Naive thymus-derived CD8-positive, alpha-beta T cell (primary cell): ENCODE results near the gene TIMM10B. TPM values are rescaled to one million over a fixed set of nuclear protein-coding genes. Genes with fewer than 3 reads are reported as not detected.

ENCODE experiments used
- ATAC-seq, 2 donors: fragments of 150-1000 bp; cut with Tn5 transposase in 1 of 2; sonication (Bioruptor Pico), chemical (Tn5 transposase) in 1 of 2; 1 replicate in 1 of 2; 2 replicates in 1 of 2; pipeline ENCODE4 v1.10.0; 2021; ENCODE audit warnings: mild to moderate bottlenecking in 2 of 2, moderate library complexity in 2 of 2
- POLR2A ChIA-PET: fragments of 350-600 bp; sonication (Branson Sonifier 250); formaldehyde crosslinking; loops from one replicate; lab custom pipeline; 2021; ENCODE audit warnings: antibody characterized with exemption; lab: Charles Lee
- DNase-seq, 10 donors: peaks; one replicate each; pipeline versions ENCODE4 v3.0.0 to v3.0.0-alpha.2; 2020 to 2022
- H3K27ac Mint-ChIP-seq, 10 donors: one replicate each; pipeline ENCODE4 v1.8.0; 2020 to 2022; ENCODE audit warnings: mild to moderate bottlenecking in 10 of 10, mixed read lengths in 10 of 10, moderate library complexity in 4 of 10, inconsistent platforms in 1 of 10
- H3K27me3 Mint-ChIP-seq, 5 donors: one replicate each; pipeline ENCODE4 v1.8.0; 2021 to 2022; ENCODE audit warnings: mixed read lengths in 5 of 5
- H3K36me3 Mint-ChIP-seq, 3 donors: one replicate each; pipeline ENCODE4 v1.8.0; 2020 to 2022; ENCODE audit warnings: mixed read lengths in 3 of 3, mild to moderate bottlenecking in 2 of 3, inconsistent platforms in 1 of 3
- H3K4me1 Mint-ChIP-seq, 4 donors: one replicate each; pipeline ENCODE4 v1.8.0; 2021 to 2022; ENCODE audit warnings: mixed read lengths in 4 of 4
- H3K4me3 Mint-ChIP-seq, 10 donors: one replicate each; pipeline ENCODE4 v1.8.0; 2020 to 2022; ENCODE audit warnings: mild to moderate bottlenecking in 10 of 10, mixed read lengths in 10 of 10, moderate library complexity in 6 of 10, inconsistent platforms in 1 of 10
- H3K9me3 Mint-ChIP-seq, 9 donors: one replicate each; pipeline ENCODE4 v1.8.0; 2020 to 2022; ENCODE audit warnings: mixed read lengths in 9 of 9, mild to moderate bottlenecking in 3 of 9, inconsistent platforms in 1 of 9, moderate library complexity in 1 of 9
- polyA plus RNA-seq, 3 donors: library from polyadenylated mRNA; unstranded; fragments of 300-500 nt; fragmentation: Illumina TruSeq; gene quantifications; one replicate each; pipeline ENCODE4 v1.2.3, GENCODE V29; 2021
- total RNA-seq, 8 experiments: library from RNA in 2 of 8; stranded (reverse) in 2 of 8; gene quantifications; one replicate each; pipeline ENCODE4 v1.2.3 and lab custom pipeline; 2021 to 2026

The TIMM10B gene, protein sequence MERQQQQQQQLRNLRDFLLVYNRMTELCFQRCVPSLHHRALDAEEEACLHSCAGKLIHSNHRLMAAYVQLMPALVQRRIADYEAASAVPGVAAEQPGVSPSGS
- total RNA-seq: 10 to 100 TPM; 69.2 to 71.5 TPM
- polyA plus RNA-seq: 10 to 100 TPM; 30.5 to 42.7 (median 30.9) TPM
- 54.3 to 67.7 (median 64.0) reads per million in 6 experiments for total RNA-seq (lab: John Stamatoyannopoulos, UW)

DNA sequence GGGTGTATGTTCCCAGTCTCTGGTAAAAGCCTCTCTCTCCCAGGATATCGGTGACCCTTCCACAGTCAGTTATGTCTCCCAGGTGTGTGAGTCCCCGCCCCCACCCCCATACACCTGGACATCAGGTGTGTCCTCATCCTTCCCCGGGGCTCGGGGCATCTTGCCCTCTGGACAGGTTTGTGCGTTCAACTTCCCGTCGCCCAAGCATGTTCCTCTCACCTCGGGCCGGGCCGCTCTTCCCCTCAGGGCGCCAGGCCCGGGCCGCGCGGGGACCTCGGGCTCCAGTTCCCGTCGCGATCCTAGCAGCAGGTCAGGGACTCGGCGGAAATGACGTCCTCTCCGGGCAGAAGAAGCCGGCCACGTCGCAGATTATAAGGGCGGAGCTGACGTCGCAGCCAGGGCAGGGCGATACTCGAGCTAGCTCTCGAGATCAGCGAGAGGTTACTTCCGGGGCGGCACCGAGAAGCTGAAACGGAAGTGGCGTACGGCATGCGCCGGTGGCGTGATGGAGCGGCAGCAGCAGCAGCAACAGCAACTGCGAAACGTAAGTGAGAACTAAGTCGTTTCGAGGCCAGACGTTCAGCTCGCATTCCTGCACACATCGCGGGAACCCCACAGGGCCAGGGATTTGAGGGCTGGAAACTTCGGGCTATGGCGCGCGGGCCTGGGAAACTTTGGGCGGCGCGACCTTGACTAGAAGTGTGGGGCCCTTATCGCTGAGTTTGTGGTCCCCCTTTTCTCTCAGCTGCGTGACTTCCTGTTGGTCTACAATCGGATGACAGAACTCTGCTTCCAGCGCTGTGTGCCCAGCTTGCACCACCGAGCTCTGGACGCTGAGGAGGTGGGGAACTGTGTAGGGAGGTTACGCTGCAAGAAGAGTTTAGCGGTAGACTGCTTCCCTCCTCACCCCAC is at the start of gene TIMM10B, which contains the start of gene ARFIP2:
TIMM10B (plus strand) TSS at position 490 of the 912 bp plus-strand sequence; CDS start at position 506, 16 bp downstream.
ARFIP2 (minus strand) TSS at position 320 of the 912 bp plus-strand sequence. CDS start 910 bp downstream, outside the sequence.
- Mint-ChIP-seq H3K27me3 (no peaks in the 10 kb centered on the region), H3K27ac (peak within 1 kb of the TSS; percentile 96 to 99 (median 99)), H3K36me3 (peaks cover 0 to 19% (median 0%) of the 10 kb centered on the region in 3 donors), H3K4me3 (peak within 1 kb of the TSS; percentile 93 to 99 (median 96)), H3K4me1 (peaks cover 26 to 46% (median 43%) of the 10 kb centered on the region in 4 donors), H3K9me3 (no peaks in the 10 kb centered on the region)
- peak; percentile 95 to 96 for ATAC-seq
- peak; percentile 87 to 98 (median 96) for DNase-seq
- POLR2A ChIA-PET: interaction anchor here (0.6 to 2.1 kb wide), 25 partner anchors 8 to 266 kb away, joined by 3 to 22 read pairs (median 5); partner anchors contain the start of genes APBB1, ILK, MRPL17 and RRP8

DNA sequence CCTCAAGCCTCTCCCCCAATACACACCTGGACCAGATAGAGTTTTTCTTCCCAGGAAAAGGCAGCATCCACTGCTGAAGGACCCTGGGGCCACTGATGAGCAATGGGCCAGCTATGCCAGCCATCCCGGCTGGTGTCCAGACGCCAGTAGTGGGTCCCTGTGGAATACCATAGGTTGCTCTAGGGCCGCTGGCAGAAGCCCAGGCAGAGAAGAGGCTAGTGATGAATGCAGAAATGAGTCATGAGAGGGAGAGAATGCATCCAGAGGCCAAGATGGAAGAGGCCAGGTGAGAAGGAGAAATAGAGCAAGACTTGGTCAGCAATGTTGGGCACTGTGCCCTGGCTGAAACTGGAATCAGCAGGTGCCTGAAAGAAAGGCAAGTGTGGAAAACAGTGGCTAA is 49.4 kb upstream of the TIMM10B start:
- no peaks in the 10 kb centered on the region for H3K27me3 Mint-ChIP-seq
- H3K36me3 Mint-ChIP-seq: no peaks in the 10 kb centered on the region
- H3K27ac Mint-ChIP-seq: no peak overlapping the region
- no peak overlapping the region for H3K4me3 Mint-ChIP-seq
- POLR2A ChIA-PET: no interaction called here
- H3K9me3 Mint-ChIP-seq: no peaks in the 10 kb centered on the region
- DNase-seq (no peak), ATAC-seq (no peak)
- peaks cover 2 to 7% (median 5%) of the 10 kb centered on the region in 4 donors for H3K4me1 Mint-ChIP-seq

DNA sequence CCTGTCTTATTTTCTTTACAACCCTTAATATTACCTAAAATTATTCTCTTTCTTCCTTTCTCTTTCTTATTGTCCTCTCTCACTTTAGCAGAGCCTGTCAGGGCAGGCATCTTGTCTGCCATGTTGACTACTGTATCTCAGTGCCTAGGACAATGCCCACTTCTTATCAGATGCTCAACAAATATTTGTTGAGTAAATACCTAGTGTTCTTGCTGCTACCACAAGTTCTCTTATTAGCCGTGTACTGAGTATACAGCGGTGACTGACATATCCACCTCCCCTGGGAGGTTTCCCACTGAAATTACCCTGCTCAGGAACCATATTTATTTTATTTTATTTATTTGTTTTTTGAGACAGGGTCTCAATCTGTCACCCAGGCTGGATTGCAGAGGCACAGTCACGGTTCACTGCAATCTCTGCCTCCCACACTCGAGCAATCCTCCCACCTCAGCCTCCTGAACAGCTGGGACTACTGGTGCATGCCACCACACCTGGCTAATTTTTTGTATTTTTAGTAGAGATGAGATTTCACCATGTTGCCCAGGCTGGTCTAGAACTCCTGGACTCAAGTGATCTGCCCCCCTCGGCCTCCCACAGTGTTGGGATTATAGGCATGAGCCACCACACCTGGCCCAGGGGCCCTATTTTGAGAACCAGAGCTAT is 47.2 kb upstream of the TIMM10B start:
- ATAC-seq: no peak
- no peak for DNase-seq
- H3K36me3 Mint-ChIP-seq: no peaks in the 10 kb centered on the region
- H3K4me3 Mint-ChIP-seq: no peak overlapping the region
- peaks cover 2 to 7% (median 5%) of the 10 kb centered on the region in 4 donors for H3K4me1 Mint-ChIP-seq
- peak overlapping the region in 1 of 10 donors; percentile 5 for H3K27ac Mint-ChIP-seq
- no peaks in the 10 kb centered on the region for H3K9me3 Mint-ChIP-seq
- H3K27me3 Mint-ChIP-seq: no peaks in the 10 kb centered on the region
- POLR2A ChIA-PET: no interaction called here

DNA sequence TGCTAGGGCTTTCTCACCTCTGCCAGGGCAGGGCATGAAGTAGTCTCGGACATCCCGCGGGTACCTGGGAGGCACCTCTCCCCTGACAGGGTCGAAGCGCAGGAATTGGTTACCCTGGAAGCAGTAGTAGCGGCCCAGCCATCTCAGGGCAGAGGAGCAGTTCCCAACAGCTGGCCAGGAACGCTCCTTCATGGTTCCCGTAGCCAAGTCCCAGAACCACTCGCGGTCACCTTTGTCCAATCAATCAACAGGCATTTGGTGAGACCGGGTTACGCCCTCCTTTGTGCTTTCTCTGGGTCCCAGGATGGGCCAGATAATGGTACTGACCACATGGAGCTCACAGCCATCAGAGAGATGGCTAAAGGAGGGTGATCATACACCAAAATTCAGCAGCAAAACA is 43.9 kb upstream of the TIMM10B start:
- H3K9me3 Mint-ChIP-seq: no peaks in the 10 kb centered on the region
- no peak overlapping the region for H3K27ac Mint-ChIP-seq
- peaks cover 2 to 9% (median 6%) of the 10 kb centered on the region in 4 donors for H3K4me1 Mint-ChIP-seq
- POLR2A ChIA-PET: interaction anchor here (0.6 to 2.8 kb wide), 7 partner anchors 18 to 58 kb away, joined by 3 to 11 read pairs (median 4); partner anchors contain the start of genes APBB1 and SMPD1
- no peak for DNase-seq
- H3K36me3 Mint-ChIP-seq: no peaks in the 10 kb centered on the region
- no peak for ATAC-seq
- no peak overlapping the region for H3K4me3 Mint-ChIP-seq
- no peaks in the 10 kb centered on the region for H3K27me3 Mint-ChIP-seq

DNA sequence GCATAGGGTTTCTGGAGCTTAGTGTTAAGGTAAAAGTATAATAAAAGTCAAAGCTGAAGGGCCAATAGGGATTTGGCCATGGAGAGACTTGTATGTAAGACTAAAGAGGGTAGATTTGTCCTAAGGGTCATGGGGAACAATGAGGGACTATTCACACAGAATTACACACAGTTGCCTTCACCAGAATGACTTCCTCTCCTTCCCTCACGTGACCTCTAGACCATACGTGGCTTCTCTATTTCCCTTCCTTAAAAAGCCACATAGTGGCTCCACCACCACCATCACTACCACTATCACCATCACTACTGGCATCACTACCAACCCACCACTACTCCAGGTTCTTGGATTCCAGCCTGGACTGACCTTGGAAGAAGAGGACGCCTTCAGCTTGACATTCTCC is 43.3 kb upstream of the TIMM10B start:
- POLR2A ChIA-PET: interaction anchor here (0.6 to 2.8 kb wide), 8 partner anchors 12 to 59 kb away, joined by 3 to 11 read pairs (median 4); partner anchors contain the start of genes APBB1 and SMPD1
- Mint-ChIP-seq H3K4me1 (peaks cover 2 to 9% (median 6%) of the 10 kb centered on the region in 4 donors), H3K36me3 (no peaks in the 10 kb centered on the region), H3K27ac (no peak overlapping the region), H3K27me3 (no peaks in the 10 kb centered on the region), H3K4me3 (no peak overlapping the region), H3K9me3 (no peaks in the 10 kb centered on the region)
- DNase-seq: no peak
- peak; percentile 44 to 81 for ATAC-seq

DNA sequence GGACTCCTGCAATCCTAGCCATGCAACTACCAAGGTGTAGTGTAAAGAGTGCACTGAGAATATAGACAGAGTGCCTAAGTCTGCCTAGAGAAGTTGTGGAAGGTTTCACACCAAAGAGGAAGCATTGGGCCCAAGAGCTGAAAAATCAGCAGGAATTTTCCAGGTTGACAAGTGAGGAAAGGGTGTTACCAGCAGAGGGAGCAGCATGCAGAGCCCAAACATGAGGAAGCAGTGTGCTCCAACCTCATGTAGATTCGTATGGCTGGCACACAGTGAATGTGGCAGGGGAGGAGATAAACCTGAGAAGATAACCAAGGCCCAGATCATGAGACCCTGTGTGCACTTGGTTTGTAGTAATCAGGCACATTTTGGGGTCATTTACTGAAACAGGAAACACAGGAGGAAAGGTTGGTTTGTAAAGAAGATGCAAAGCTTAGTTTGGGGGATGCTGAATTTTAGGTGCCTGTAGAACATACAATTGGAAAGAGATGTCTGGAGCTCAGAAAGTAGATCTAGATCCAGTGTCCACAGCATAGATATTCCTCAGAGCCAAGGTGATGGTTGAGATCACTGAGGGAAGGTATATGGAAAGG is 42.2 kb upstream of the TIMM10B start:
- ATAC-seq: peak; percentile 52 to 58
- H3K4me3 Mint-ChIP-seq: no peak overlapping the region
- no peaks in the 10 kb centered on the region for H3K27me3 Mint-ChIP-seq
- DNase-seq: peak in 6 of 10 donors; percentile 4 to 28 (median 24)
- H3K27ac Mint-ChIP-seq: no peak overlapping the region
- H3K4me1 Mint-ChIP-seq: peaks cover 2 to 9% (median 6%) of the 10 kb centered on the region in 4 donors
- H3K9me3 Mint-ChIP-seq: no peaks in the 10 kb centered on the region
- H3K36me3 Mint-ChIP-seq: no peaks in the 10 kb centered on the region
- POLR2A ChIA-PET: interaction anchor here (0.7 to 2.0 kb wide), 5 partner anchors 33 to 61 kb away, joined by 3 to 8 read pairs (median 8); partner anchors contain the start of gene SMPD1

DNA sequence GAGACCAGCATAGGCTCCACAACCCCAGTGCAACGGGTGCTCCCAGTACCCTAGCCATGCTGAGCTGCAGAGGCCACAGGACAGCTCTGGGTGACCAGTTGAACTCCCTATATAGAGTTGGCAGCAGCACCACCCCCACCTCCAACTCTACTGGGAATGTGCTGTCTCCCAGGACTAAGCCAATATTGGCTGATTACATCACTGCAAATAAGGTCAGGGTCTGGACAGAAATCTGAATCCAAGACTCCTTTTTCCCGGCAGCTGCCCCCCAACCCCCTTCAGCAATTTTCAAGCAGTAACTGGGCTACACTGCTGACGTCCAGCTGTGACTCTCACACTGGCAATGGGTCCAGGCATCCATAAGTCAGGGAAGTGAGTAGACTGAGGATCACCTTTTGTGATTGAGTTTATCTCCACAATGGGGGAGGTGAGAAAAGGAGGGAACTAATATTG is 40.4 kb upstream of the TIMM10B start, which contains the start of gene HPX:
HPX (minus strand) TSS at position 82 of the 453 bp plus-strand sequence; CDS start at position 58, 24 bp downstream.
- Mint-ChIP-seq H3K9me3 (no peaks in the 10 kb centered on the region), H3K36me3 (no peaks in the 10 kb centered on the region), H3K4me1 (peaks cover 0 to 4% (median 2%) of the 10 kb centered on the region in 4 donors), H3K4me3 (no peak within 1 kb of the TSS), H3K27me3 (no peaks in the 10 kb centered on the region), H3K27ac (no peak within 1 kb of the TSS)
- POLR2A ChIA-PET: interaction anchor here (0.7 to 1.3 kb wide), 4 partner anchors 38 to 63 kb away, joined by 3 to 8 read pairs (median 4); partner anchors contain the start of gene SMPD1
- DNase-seq (no peak), ATAC-seq (no peak)

DNA sequence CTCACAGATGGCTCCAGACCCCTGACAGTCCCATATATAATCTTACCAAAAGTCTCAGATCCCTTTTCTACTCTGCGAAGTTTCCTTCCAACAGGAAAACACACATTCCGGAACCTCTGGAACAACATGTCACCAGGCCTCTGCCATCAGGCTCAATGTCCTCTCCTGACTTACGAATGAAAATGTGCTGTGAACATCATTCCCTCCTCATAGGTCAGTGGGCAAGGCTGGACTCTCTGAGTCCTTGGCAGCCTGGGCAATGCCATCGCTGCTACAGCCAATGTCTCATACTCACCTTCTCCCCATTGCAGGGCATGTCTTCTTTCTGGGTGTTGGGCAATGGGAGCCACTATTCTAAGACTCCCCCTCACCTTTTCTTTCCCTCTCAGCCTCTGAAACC is 38.9 kb upstream of the TIMM10B start:
- POLR2A ChIA-PET: interaction anchor here (1.7 to 2.4 kb wide), 3 partner anchors 23 to 64 kb away, joined by 8 to 62 read pairs (median 15); partner anchors contain the start of genes APBB1 and SMPD1
- Mint-ChIP-seq H3K4me3 (no peak overlapping the region), H3K27ac (no peak overlapping the region), H3K9me3 (no peaks in the 10 kb centered on the region), H3K4me1 (peaks cover 0 to 3% (median under 1%) of the 10 kb centered on the region in 4 donors), H3K27me3 (no peaks in the 10 kb centered on the region), H3K36me3 (no peaks in the 10 kb centered on the region)
- ATAC-seq (no peak), DNase-seq (no peak)

DNA sequence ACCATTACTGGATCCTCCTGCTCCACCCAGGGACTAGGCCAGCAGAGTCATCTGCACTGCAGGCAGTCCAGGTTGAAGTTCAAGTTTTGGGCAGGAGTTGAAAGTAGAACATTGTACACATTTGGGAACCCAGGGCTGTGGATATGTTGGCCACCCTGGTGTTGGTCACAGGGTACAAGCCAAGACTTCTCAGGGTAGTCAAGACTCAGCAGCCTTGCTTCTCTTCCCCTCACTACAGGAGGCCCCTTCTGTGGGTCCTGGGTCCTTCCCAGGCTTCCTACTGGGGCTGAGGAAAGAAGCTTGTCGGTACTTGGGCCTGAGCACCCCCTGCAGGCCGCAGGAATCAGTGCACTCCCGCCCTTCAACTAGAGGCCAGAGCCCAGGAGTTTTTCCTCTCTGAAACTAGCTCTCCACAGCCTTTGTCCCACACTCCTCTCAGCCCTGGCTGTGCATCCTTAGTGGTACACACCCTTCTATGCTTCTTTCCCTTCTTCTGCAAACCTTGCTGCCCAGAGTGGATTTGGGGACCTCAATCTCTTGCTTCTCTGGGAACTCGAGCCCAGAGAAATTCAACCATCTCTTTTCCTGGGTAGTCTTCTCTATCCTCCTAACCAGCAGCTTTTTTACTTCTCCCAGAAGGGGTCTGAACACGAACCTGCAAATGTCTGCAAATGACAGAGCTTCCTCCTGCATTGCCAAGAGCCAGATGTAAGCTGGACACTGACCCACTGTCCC is 37.9 kb upstream of the TIMM10B start:
- no peak overlapping the region for H3K4me3 Mint-ChIP-seq
- POLR2A ChIA-PET: interaction anchor here (0.9 to 2.4 kb wide), 7 partner anchors 13 to 70 kb away, joined by 4 to 62 read pairs (median 6); partner anchors contain the start of genes APBB1 and SMPD1
- H3K4me1 Mint-ChIP-seq: peaks cover 0 to 3% (median under 1%) of the 10 kb centered on the region in 4 donors
- ATAC-seq (peak; percentile 84 to 94), DNase-seq (peak; percentile 38 to 71 (median 56))
- H3K9me3 Mint-ChIP-seq: no peaks in the 10 kb centered on the region
- no peak overlapping the region for H3K27ac Mint-ChIP-seq
- H3K36me3 Mint-ChIP-seq: no peaks in the 10 kb centered on the region
- H3K27me3 Mint-ChIP-seq: no peaks in the 10 kb centered on the region

DNA sequence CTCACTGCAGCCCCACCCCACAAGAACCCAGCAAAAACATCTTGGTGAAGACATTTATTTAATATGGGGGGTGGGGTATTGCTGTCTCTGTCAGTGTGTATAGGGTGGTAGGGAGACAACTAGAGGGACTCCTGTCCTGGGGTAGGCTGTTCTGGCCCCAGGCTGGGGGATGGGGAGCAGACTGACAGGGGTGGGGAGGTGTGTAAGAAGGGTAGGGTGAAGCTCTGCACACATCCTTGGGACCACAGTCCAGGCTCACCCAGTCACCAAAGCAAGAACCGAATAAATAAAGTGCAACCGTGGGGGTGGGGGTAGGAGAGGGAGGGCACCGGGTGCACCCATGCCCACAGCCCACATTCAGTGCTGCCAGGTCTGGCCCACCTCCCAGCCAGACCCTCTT is 32.7 kb upstream of the TIMM10B start:
- Mint-ChIP-seq H3K9me3 (no peaks in the 10 kb centered on the region), H3K27me3 (no peaks in the 10 kb centered on the region), H3K27ac (peak overlapping the region in 1 of 10 donors; percentile 46), H3K4me3 (no peak overlapping the region), H3K4me1 (no peaks in the 10 kb centered on the region), H3K36me3 (peaks cover 0 to 6% (median 0%) of the 10 kb centered on the region in 3 donors)
- POLR2A ChIA-PET: no interaction called here
- no peak for DNase-seq
- no peak for ATAC-seq

DNA sequence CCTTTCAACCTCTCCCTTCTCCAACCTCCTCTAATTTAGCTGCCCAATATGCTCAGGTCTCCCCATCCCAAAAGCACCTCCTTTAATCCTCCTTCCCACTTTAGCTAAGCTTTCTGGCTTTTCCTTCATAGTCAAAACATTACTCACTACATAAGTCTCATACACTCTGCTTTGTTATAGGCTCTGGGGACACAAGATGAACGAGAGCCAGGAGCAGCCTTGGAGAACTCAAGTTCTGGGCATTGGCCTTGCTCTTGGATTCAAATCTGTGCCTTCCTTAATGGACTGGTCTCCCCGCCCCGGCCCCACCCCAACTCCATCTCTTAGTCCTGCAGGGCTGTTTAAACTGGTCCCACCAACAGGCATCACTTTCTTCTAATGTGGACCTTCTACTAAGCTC is 29.1 kb upstream of the TIMM10B start:
- Mint-ChIP-seq H3K27ac (no peak overlapping the region), H3K36me3 (peaks cover 0 to 28% (median 0%) of the 10 kb centered on the region in 3 donors), H3K9me3 (no peaks in the 10 kb centered on the region), H3K4me3 (no peak overlapping the region), H3K27me3 (no peaks in the 10 kb centered on the region), H3K4me1 (no peaks in the 10 kb centered on the region)
- ATAC-seq: no peak
- POLR2A ChIA-PET: no interaction called here
- DNase-seq: no peak
